MM.1S (cell line): Measurements from ENCODE around the gene EXO5.
"Not testable (repeated sequence)": the region's sequence is repeated elsewhere in the genome, so short reads cannot be mapped to it uniquely, and the experiment has no call there.

Source experiments
- DNase-seq: peaks from one replicate; pipeline ENCODE4 v3.0.0-alpha.2; 2015
- H2AFZ ChIP-seq: fragments of 300-600 bp; sonication (generic); 2 replicates; pipeline ENCODE4 v1.6.0; 2016; ENCODE audit warnings: antibody characterized with exemption, low read length
- H3F3A ChIP-seq: fragments of 300-600 bp; sonication (generic); 2 replicates; pipeline ENCODE4 v1.6.1; 2016; ENCODE audit warnings: mild to moderate bottlenecking, antibody characterized with exemption, low read length, moderate library complexity, mixed read lengths; ENCODE audit not compliant: insufficient read depth
- H3K27ac ChIP-seq: fragments of 300-600 bp; sonication (generic); 2 replicates; pipeline ENCODE4 v1.5.1; 2016; ENCODE audit warnings: mild to moderate bottlenecking, low read length
- H3K27me3 ChIP-seq: fragments of 300-600 bp; sonication (generic); replicated peaks from 2 replicates; pipeline ENCODE4 v1.6.0; 2016; ENCODE audit warnings: low read length; ENCODE audit not compliant: insufficient read depth
- H3K36me3 ChIP-seq: fragments of 300-600 bp; sonication (generic); replicated peaks from 2 replicates; pipeline ENCODE4 v1.6.1; 2016; ENCODE audit warnings: mild to moderate bottlenecking, low read length, mixed read lengths; ENCODE audit not compliant: insufficient read depth
- H3K4me1 ChIP-seq: fragments of 300-600 bp; sonication (generic); 2 replicates; pipeline ENCODE4 v1.6.1; 2016; ENCODE audit warnings: low read length, mixed read lengths
- H3K4me2 ChIP-seq: fragments of 300-600 bp; sonication (generic); 2 replicates; pipeline ENCODE4 v1.6.0; 2016; ENCODE audit warnings: low read depth, low read length
- H3K4me3 ChIP-seq: fragments of 300-600 bp; sonication (generic); 2 replicates; pipeline ENCODE4 v1.5.1; 2016; ENCODE audit warnings: low read length, mixed read lengths
- H3K79me2 ChIP-seq: fragments of 300-600 bp; sonication (generic); 2 replicates; pipeline ENCODE4 v1.6.1; 2016; ENCODE audit warnings: mixed run types, low read length, mixed read lengths
- H3K9ac ChIP-seq: fragments of 300-600 bp; sonication (generic); 2 replicates; pipeline ENCODE4 v1.6.1; 2016; ENCODE audit warnings: low read length, mixed read lengths
- H3K9me2 ChIP-seq: fragments of 300-600 bp; sonication (generic); replicated peaks from 2 replicates; pipeline ENCODE4 v1.6.1; 2016; ENCODE audit warnings: mild to moderate bottlenecking, low read length, mixed read lengths; ENCODE audit not compliant: insufficient read depth
- H3K9me3 ChIP-seq: fragments of 300-600 bp; sonication (generic); replicated peaks from 2 replicates; pipeline ENCODE4 v1.6.1; 2016; ENCODE audit warnings: mild to moderate bottlenecking, low read length, mixed read lengths; ENCODE audit not compliant: insufficient read depth
- H4K20me1 ChIP-seq: fragments of 300-600 bp; sonication (generic); 2 replicates; pipeline ENCODE4 v1.6.1; 2016; ENCODE audit warnings: mild to moderate bottlenecking, low read length, moderate library complexity, mixed read lengths; ENCODE audit not compliant: insufficient read depth
- EZH2 ChIP-seq: fragments of 300-600 bp; sonication (generic); optimal IDR thresholded peaks from 2 replicates; pipeline ENCODE3; 2017; ENCODE audit warnings: low read depth, mild to moderate bottlenecking, antibody characterized with exemption, low read length, mixed read lengths
- EZH2phosphoT487 ChIP-seq: fragments of 300-600 bp; sonication (generic); IDR thresholded peaks from 2 replicates; pipeline ENCODE4 v1.6.1; 2018; ENCODE audit warnings: antibody characterized with exemption, low read length
- TF ChIP-seq, protein P1 (sequence below): fragments of 300-600 bp; sonication (generic); IDR thresholded peaks from 2 replicates; pipeline ENCODE4 v1.5.1; 2016; ENCODE audit warnings: antibody characterized with exemption, low read length, mixed read lengths

EXO5 gene

DNA sequence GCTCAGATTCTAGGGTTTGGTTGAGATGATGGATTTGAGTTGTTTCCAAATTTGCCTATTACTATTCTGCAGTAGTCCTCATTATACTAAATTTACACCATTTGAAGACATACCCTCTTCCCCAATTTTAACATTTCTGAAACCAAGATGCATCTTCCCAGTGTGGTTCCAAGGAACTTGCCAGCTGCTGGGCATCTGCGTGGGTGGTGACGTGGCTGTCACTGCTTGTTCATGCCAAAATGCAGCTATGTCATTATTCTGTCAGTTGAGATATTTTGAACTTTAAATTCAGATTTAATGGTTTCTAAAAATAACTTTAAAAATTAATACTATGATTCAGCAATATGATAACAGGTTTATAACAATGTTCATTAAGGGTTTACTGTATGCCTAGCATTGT is 30.3 kb upstream of the EXO5 start:
- Histone ChIP-seq H3K9ac (no peak overlapping the region), H3K4me1 (0 out of 2 replicates have a peak, but pooled peaks cover 6% of the 10 kb centered on the region), H3K4me3 (no peak overlapping the region), H3K9me3 (no peaks in the 10 kb centered on the region), H2AFZ (no peak overlapping the region), H3K9me2 (no peaks in the 10 kb centered on the region), H3K27me3 (no peaks in the 10 kb centered on the region), H3F3A (no peaks in the 10 kb centered on the region), H3K36me3 (no peaks in the 10 kb centered on the region), H3K27ac (no peak overlapping the region), H4K20me1 (no peaks in the 10 kb centered on the region), H3K79me2 (no peaks in the 10 kb centered on the region), H3K4me2 (no peak overlapping the region)
- no peak for DNase-seq
- no peak for TF ChIP-seq EZH2
- TF ChIP-seq, protein P1, sequence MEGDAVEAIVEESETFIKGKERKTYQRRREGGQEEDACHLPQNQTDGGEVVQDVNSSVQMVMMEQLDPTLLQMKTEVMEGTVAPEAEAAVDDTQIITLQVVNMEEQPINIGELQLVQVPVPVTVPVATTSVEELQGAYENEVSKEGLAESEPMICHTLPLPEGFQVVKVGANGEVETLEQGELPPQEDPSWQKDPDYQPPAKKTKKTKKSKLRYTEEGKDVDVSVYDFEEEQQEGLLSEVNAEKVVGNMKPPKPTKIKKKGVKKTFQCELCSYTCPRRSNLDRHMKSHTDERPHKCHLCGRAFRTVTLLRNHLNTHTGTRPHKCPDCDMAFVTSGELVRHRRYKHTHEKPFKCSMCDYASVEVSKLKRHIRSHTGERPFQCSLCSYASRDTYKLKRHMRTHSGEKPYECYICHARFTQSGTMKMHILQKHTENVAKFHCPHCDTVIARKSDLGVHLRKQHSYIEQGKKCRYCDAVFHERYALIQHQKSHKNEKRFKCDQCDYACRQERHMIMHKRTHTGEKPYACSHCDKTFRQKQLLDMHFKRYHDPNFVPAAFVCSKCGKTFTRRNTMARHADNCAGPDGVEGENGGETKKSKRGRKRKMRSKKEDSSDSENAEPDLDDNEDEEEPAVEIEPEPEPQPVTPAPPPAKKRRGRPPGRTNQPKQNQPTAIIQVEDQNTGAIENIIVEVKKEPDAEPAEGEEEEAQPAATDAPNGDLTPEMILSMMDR, result no peak
- no peak for TF ChIP-seq EZH2phosphoT487

DNA sequence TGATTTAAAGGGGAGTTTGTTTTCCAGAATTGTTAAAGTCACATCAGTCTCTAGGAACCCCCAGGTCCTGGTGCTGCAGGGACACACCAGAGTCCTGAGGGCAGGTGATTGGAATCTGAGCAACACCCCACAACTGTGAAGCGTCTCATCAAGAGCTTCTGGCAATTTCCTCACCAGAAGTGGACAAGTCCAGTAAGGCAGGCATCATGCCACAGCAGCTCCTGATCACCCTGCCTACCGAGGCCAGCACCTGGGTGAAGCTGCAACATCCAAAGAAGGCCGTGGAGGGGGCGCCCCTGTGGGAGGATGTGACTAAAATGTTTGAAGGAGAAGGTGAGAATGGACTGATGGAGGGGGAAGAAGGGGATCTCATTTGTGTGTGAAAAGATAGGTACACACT is 29.4 kb upstream of the EXO5 start:
- no peaks in the 10 kb centered on the region for H3F3A ChIP-seq
- H3K36me3 ChIP-seq, result no peaks in the 10 kb centered on the region
- H2AFZ ChIP-seq, result no peak overlapping the region
- H4K20me1 ChIP-seq, result no peaks in the 10 kb centered on the region
- H3K27me3 ChIP-seq, result no peaks in the 10 kb centered on the region
- H3K9ac ChIP-seq, result no peak overlapping the region
- no peak overlapping the region for H3K4me3 ChIP-seq
- no peaks in the 10 kb centered on the region for H3K9me2 ChIP-seq
- TF ChIP-seq, protein P1, result no peak
- no peak for TF ChIP-seq EZH2phosphoT487
- 0 out of 2 replicates have a peak, but pooled peaks cover 6% of the 10 kb centered on the region for H3K4me1 ChIP-seq
- H3K79me2 ChIP-seq, result no peaks in the 10 kb centered on the region
- DNase-seq, result no peak
- H3K9me3 ChIP-seq, result no peaks in the 10 kb centered on the region
- H3K27ac ChIP-seq, result no peak overlapping the region
- H3K4me2 ChIP-seq, result no peak overlapping the region

DNA sequence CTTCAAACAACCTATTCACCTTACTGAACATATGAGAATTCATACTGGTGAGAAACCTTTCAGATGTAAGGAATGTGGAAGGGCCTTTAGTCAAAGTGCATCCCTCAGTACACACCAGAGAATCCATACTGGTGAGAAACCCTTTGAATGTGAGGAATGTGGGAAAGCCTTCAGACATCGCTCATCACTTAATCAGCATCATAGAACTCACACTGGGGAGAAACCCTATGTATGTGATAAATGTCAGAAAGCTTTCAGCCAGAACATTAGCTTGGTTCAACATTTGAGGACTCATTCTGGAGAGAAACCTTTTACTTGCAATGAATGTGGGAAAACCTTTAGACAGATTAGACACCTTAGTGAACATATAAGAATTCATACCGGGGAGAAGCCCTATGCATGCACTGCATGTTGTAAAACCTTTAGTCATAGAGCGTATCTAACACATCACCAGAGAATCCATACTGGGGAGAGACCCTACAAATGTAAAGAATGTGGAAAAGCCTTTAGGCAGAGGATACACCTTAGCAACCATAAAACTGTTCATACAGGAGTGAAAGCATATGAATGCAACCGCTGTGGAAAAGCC is 13.2 kb upstream of the EXO5 start:
- Histone ChIP-seq H3F3A (no peaks in the 10 kb centered on the region), H3K4me1 (no peaks in the 10 kb centered on the region), H3K79me2 (no peaks in the 10 kb centered on the region), H3K36me3 (no peaks in the 10 kb centered on the region; the same call in 1 of the 2 replicates), H3K4me2 (no peak overlapping the region), H3K4me3 (no peak overlapping the region), H3K9me2 (no peaks in the 10 kb centered on the region), H3K9ac (no peak overlapping the region), H4K20me1 (no peaks in the 10 kb centered on the region), H3K27ac (no peak overlapping the region), H3K27me3 (no peaks in the 10 kb centered on the region), H3K9me3 (0 out of 2 replicates have a peak, but pooled peaks cover 3% of the 10 kb centered on the region), H2AFZ (no peak overlapping the region)
- TF ChIP-seq, protein P1, result no peak
- TF ChIP-seq EZH2phosphoT487 (no peak), EZH2 (no peak)
- no peak for DNase-seq

DNA sequence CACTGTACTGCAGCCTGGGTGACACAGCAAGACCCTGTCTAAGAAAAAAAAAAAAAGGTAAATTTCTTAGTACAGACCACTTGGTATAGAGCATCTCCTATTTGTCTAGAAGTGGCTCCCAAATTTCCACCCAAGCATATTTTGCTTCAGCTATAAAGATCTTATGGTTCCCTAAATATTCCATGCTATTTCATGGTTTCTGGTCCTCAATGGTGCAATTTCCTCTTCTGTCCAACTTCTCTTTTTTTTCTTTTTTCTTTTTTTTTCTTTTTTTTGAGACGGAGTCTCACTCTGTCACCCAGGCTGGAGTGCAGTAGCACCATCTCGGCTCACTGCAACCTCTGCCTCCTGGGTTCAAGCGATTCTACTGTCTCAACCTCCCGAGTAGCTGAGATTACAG is 5.9 kb upstream of the EXO5 start:
- H3F3A ChIP-seq, H3K27ac ChIP-seq, H3K9me3 ChIP-seq, H3K27me3 ChIP-seq, DNase-seq, H3K9ac ChIP-seq, H3K36me3 ChIP-seq, H3K9me2 ChIP-seq, H3K4me1 ChIP-seq, H2AFZ ChIP-seq, H3K4me2 ChIP-seq, H3K79me2 ChIP-seq, H4K20me1 ChIP-seq, H3K4me3 ChIP-seq: not testable (repeated sequence)
